ENCODE data around the gene PDE3B.
"Not testable (repeated sequence)": the region's sequence is repeated elsewhere in the genome, so short reads cannot be mapped to it uniquely, and the experiment has no call there.

The PDE3B gene

DNA sequence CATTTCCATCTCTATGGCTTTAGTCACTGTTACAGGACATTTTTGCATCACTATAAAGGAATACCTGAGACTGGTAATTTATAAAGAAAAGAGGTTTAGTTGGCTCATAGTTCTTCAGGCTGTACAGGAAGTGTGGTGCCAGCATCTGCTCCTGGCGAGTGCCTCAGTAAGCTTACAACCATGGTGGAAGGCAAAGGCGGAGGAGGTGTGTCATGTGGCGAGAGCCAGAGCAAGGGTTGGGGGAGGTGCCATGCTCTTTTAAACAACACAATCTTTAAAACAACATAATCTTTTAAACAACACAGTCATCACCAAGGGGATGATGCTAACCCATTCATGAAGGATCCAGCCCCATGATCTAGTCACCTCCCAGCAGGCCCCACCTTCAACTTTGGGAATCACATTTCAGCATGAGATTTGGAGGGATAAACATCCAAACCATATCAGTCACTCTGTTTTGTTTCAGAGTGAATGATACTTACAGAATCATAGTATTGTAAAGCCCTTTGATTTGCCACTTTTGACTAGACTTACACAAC, 103.3 kb downstream of the PDE3B start:
- no peak for DNase-seq (ENCODE audit: low spot score)

DNA sequence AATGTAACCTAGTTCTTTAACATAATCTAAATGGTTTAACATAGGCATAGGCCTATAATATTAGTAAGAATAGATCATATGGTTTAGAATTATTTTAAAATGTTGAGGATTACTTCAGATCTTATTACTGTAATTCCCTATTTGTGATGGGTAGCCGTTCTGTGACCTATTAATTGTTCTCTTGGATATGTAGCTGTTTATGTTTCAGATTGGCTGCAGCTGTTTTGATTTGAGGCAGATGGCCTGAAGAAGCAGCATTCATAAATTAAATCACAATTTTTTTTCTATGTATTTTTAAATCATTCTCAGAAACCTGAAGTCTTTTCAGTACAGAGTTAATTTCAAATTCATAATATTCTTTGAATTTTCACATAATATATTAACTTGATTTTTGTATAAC, 104.5 kb downstream of the PDE3B start:
- DNase-seq (ENCODE audit: low spot score): no peak

DNA sequence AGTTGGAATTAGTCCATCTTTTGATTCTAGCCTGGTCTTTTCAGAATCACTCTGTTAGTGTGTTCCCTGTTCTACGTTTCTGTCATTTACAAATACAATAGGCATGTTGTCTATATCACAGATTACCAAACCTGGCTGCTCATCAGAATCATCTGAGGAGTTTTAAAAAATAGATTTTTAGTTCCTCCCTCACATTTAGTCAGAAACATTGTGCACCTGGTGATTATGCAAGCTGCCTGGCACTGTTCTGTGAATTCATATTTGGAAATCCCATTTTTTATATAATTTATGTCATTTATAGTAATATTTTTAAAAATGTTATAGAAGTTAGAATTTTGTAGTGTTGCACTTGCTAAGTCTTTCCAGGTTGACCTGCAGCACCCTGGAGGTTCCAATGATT, 107.3 kb downstream of the PDE3B start:
- DNase-seq (ENCODE audit: low spot score): no peak

DNA sequence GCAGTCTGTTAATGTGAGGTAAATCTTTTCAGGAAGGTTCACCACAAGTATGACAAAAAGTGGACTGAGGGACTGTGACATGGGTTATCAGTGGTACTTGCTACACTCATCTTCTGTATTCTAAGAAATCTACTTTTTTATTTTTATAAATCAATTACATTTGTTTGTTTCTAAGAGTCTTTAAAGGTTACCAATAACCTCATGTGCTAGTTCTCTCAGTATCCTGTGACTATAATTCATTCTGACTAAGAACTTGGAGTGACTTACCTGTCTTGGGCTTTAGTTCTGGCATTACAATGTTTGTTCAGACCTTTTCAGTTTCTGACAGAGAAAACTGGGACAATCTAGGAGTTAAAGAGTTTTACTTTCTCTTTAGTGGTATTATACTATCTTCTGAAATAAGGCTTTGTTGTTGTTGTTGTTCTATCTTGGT, 108.4 kb downstream of the PDE3B start:
- peak; percentile 23 for DNase-seq (ENCODE audit: low spot score)

DNA sequence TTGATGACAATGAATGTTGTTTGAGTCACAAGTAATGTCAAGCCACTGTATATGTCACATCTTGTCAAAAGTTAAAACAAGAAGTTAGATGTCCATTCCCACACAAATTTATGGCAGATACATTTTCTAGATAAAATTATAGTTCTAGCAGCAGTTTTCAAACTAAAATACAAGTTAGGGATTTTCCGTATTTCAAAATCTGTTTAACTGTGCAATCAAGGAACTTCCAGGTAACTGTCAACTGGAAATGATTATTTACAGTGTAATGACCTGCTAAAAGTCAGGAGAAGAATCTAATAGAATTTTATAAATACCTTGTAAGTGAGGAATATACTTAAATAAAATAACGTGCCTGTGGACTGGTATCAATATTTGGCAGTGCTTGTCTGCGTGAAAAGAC, 111.5 kb downstream of the PDE3B start:
- DNase-seq (ENCODE audit: low spot score): no peak

DNA sequence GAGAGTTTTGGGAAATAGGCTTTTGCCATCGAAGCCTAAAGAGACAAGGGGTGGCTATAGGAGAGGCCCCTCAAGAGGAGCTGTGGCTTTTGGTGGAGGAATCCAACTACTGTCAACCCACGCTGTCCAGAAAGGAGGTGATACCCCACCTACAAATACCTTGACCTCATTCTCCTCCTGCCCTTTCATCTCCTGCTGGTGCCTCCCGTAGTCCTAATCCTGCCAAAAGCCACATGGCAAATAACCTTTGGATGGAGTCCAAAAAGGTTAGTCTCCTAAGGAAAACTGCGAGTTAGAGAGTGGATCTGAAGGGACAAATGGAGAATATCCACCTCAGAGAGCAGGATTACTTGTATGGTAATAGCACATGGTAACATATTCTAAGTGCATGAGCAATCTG, 112.7 kb downstream of the PDE3B start:
- DNase-seq (ENCODE audit: low spot score): no peak

DNA sequence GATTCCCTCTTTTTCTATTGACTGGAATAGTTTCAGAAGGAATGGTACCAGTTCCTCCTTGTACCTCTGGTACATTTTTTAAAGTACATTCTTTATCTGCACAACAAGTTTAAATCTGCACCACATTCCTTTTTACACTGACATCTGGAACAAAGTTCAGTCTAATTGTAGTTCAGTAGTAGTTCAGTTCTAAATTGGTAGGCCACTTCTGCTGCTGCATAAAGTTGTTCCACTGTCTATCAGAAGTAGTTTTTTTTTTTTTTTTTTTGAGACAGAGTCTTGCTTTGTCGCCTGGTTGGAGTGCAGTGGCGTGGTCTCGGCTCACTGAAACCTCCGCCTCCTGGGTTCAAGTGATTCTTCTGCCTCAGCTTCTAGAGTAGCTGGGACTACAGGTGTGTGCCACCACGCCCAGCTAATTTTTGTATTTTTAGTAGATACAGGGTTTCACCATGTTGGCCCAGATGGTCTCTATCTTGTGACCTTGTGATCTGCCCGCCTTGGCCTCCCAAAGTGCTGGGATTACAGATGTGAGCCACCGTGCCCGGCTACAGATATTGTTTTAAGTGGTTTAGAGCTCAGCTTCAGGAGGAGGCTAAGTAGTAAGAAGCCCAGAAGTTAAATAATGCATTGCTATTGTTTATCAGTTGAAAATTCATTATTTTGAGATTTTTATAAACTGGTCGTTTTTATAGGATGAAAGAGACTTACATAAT, 115.9 kb downstream of the PDE3B start:
- not testable (repeated sequence) for DNase-seq (ENCODE audit: low spot score)

DNA sequence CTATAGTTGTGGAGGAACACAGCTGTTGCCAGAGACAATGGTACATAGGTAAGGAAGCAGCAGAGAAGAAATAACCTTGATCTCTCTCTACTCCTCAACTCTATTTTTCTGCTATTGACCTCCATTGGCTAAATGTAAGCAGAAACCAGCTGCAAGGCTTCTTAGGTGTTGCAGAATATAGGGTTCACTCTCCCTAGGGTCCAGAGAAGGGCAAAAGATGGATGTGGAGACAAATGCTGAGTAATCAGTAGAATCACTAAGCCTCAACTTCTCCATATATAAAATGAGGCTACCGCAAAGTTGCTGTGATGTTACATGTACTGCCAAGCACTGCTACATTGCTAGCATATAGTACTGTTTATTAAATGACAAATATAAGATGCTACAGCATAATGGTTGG, 120.6 kb downstream of the PDE3B start:
- no peak for DNase-seq (ENCODE audit: low spot score)

DNA sequence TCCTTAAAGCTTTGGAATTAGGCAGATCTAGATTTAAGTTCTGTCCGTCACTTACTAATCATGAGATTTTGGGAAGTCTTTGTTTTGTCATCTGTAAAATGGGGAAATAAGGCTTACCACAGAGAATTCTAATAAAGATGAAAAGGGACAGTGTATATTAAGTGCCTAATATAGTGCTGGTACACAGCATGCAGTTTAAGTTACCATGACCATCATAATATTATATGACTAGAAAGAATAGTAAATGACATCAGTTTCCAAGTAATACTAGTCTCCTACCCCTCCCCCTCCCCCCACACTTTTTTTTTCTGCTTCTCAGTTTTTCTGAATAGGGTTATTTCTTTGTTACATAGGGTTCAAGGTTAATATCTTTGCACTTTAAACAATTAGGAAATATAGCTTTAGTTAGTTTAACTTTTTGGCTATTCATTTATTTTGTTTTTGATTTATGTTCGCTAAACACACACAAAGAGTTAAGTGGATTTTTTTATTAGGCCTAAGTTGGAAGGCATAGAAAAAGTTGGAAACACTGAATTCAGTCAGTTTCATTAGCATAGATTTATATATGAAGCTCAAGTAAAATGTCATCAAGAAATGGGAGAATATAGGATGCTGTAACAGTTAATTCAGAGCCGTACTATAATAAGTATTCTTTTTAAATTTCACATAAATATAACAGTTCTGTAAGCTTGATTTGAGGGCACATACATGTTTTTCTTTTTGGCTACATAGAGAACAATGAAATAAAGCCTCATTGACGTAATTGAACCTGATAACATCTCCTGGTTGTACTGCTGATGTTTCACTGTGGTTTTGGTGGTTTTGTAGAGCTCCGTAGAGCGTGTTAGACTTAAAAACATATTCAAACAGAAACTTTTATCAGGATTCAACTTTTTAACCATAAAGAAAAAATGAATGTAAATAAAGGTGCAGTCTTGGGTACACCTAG, 121.2 kb downstream of the PDE3B start:
- peak; percentile 80 for DNase-seq (ENCODE audit: low spot score)

DNA sequence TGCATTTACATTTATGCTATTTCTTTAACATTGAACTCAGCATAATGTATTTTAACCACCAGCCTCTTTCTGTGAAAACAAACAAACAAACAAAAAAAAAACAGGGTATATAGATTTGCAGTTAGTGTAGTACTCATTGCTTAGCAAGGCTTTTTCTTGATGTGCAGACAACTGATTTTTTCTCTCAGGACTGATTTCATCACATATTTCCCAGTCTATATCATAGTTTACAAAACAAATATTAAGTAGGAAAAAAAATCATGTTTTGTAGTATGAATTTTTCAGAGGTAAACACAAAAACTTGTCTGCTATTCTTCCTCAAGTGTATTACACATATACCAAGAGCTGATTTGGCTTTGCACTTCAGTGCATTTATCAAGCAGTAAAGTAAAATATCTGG, 123.0 kb downstream of the PDE3B start:
- no peak for DNase-seq (ENCODE audit: low spot score)

DNA sequence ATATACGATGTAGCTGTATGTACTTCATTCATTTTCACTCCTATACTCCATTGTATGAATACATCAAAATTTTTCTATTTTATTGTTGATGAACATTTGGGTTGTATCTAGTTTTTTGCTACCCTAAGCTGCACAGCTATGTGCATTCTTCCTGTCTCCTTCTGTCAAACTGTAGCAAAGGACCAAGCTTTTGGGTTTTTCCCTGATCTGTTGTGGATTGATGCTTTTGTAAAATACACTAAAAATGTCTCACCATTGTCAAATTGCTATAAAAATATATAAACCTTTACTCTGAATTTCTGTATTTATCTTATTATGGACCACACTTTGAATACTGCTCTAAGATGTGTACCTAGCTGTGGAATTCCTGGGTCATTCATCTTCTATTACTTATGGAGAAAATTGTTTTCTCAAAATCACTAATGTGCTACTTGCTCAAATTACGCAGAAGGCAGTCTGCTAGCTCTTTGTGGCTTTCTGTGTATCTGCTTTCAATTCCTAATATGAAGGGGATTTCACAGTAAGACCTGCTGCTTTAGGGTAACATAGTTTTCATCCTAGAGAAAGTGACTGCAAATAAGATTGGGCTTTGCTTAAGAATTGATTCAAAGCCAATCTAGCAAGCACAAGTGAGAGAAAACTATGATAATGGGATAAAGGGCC, 125.1 kb downstream of the PDE3B start:
- DNase-seq (ENCODE audit: low spot score): peak; percentile 48

DNA sequence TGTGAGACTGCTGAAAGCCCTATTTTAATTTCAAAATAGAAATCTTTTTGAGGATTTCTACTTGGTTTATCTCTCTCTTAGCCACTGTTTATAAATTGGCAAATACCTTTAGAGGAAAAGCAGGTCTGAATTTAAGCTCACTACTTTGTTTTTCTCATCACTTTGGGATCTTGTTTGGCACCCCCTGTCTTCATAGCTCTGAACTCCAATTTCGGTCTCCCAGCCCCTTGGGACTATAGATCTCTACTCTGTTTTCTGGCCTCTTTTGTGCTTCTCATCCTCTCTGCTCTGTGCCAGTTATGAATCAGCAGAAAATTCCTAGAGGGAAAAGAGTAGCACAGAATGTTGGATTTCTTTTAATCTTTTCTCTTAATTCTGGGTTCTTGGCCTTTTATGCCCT, 130.2 kb downstream of the PDE3B start:
- no peak for DNase-seq (ENCODE audit: low spot score)

DNA sequence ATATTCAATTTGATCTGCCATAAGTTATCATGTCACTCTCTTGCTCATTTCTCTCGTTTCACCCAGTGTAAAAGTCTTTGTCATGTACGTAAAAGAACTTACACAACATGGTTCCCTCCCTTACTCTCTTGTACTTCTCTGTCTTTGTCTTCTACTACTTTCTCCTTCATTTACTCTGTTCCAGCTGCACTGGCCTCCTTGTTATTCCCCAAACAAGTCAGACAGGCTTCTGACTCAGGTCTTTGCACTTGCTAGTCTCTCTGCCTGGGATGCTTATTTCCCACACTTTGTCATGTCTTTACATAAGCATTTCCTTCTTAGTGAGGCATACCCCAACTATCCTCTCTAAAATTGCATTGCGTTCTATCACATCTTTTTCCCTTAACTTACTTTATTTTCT, 131.1 kb downstream of the PDE3B start:
- DNase-seq (ENCODE audit: low spot score): no peak

DNA sequence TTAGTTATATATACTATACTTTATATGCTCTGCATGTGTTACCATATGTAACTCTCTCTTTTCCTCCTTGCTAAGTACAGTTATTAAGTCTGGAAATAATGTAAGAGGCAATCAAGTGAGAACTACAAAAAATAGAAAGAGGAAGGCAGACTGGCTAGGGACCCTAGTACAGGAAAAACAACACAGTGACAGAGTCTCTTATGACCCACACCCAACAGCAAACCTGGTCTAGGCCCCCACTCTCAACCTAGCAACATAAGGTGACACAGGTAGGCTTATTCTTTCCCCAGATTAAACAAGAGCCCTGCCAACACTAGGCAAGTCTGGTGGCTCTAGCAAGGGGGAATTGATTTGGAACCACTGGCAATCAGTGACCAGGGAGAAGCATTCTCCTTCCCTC, 132.3 kb downstream of the PDE3B start:
- no peak for DNase-seq (ENCODE audit: low spot score)

DNA sequence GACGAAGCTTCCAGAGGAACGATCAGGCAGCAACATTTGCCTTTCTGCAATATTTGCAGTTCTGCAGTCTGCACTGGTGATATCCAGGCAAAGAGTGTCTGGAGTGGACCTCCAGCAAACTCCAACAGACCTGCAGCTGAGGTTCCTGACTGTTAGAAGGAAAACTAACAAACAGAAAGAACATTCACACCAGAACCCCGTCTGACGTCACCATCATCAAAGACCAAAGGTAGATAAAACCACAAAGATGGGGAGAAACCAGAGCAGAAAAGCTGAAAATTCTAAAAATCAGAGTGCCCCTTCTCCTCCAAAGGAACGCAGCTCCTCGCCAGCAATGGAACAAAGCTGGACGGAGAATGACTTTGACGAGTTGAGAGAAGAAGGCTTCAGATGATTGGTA, 134.9 kb downstream of the PDE3B start:
- not testable (repeated sequence) for DNase-seq (ENCODE audit: low spot score)

DNA sequence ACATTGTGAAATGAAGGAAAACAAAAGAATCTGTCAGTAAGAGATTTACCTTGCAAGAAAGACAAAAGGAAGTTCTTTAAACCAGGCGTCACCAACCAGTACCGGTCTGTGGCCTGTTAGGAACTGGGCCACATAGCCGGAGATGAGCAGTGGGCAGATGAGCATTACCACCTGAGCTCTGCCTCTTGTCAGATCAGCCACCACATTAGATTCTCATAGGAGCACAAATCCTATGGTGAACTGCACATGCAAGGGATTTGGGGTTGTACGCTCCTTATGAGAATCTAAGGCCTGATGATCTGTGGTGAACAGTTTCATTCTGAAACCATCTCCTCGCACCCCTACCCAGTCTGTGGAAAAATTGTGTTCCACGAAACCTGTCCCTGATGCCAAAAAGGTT, 140.2 kb downstream of the PDE3B start:
- no peak for DNase-seq (ENCODE audit: low spot score)

DNA sequence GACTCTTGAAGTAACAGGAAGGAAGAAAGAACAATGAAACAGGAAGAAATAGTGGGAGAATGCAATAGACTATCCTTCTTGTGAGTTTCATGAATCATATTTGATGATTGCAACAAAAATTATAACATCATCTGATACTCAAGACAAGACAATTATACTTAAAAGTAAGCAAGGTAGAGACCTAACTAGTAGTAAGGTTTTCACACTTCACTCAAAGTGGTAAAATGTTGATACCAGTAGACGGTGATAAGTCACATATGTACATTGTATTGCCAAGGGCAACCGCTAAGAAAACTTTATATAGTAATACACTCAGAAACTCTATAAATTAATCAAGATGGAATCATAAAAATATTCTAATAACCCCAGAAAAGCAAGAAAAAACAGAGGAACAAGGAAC, 140.6 kb downstream of the PDE3B start:
- DNase-seq (ENCODE audit: low spot score): peak; percentile 10

DNA sequence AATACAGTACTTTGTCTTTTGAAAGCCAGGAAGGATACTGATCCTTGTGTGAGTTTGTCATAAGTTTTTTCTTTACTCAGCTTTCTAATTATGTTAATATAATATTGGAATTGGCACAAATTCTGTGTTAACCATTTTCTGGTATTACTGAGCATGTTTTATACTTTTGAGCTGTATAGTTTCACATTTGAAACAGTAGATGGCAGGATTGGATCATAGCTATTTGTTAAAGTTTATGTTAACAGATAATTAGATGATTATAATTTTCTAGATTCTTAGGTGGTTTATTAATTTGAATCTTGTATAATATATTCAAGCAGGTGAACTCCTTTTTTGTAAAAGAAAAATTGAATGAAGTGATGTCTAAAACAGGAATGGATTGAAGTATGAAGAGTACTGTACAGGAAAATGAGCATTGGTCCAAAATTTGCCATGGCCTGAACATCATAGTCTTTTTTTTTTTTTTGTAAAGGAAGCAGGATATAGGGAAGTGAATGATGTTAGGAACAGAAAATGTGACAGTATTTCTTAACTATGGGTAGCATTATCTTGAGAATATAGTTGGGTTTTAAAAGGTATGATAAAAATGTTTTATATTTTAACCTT, 146.4 kb downstream of the PDE3B start:
- DNase-seq (ENCODE audit: low spot score): peak; percentile 18

DNA sequence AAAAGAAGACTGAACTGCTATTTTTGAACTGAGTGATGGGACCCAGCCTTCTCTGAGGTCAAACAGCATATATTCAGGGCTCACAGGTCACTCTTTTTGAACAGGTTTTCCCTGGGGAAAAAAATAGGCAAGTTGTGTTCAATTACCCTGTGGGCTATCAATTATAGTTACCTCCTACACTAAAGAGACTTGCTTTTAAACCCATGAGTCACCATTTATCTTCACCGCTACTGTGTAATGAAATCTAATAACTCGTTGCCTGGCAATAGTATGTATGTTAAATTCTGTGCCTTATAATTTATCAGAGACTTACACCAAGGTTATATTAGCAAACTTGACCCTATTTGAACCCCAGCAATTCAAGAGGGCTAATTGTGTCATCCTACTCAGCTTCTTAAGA, 149.9 kb downstream of the PDE3B start:
- no peak for DNase-seq (ENCODE audit: low spot score)

DNA sequence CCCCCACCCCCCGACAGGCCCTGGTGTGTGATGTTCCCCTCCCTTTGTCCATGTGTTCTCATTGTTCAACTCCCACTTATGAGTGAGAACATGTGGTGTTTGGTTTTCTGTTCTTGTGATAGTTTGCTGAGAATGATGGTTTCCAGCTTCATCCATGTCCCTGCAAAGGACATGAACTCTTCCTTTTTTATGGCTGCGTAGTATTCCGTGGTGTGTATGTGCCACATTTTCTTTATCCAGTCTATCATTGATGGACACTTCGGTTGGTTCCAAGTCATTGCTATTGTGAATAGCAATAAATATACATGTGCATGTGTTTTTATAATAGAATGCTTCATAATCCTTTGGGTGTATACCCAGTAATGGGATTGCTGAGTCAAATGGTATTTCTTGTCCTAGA, 152.4 kb downstream of the PDE3B start:
- DNase-seq (ENCODE audit: low spot score): not testable (repeated sequence)

DNA sequence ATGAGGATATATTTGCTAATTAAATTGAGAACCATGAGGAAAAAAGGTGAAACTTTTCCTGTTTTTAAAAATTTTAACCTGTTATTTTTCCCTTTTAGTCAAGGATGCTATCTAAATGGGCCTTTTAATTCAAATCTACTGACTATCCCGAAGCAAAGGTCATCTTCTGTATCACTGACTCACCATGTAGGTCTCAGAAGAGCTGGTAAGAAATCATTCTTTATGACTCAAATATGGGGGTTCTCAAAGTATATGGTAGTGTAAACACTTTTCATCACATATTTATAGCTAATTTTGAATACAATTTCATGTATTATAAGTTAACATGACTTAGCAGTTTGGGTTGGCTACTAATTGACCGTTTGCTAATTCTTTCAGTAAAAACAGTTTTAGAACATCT, 160.2 kb downstream of the PDE3B start:
- DNase-seq (ENCODE audit: low spot score): no peak

DNA sequence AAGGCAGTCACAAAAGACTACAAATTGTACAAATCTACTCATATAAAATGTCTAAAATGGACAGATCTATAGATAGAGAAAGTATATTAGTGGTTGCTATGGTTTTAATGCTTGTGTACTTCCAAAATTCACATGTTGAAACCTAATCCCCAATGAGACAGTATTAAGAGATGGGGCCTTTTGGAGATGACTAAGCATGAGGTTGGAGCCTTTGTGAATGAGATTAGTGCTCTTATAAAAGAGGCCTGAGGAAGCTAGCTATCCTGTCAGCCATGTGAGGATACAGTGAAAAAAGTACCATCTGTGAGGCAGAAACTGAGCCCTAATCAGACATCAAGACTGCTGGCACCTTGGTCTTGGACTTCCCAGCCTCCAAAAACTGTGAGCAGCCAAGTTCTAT, 165.9 kb downstream of the PDE3B start:
- no peak for DNase-seq (ENCODE audit: low spot score)
